Parathyroid adenoma (tissue), 2 donors: ENCODE results near the gene CEACAM21.

Source experiments
- H2AFZ ChIP-seq: fragments of 300-600 bp; sonication (generic); one replicate; pipeline ENCODE4 v1.7.0; 2017; ENCODE audit warnings: antibody characterized with exemption, mild to moderate bottlenecking
- H3K27ac ChIP-seq: fragments of 300-600 bp; sonication (generic); one replicate; pipeline ENCODE4 v1.7.0; 2017
- H3K27me3 ChIP-seq: fragments of 300-600 bp; sonication (generic); one replicate; pipeline ENCODE4 v1.7.0; 2017; ENCODE audit warnings: low read length; ENCODE audit not compliant: control insufficient read depth, insufficient read depth
- H3K36me3 ChIP-seq: fragments of 300-600 bp; sonication (generic); one replicate; pipeline ENCODE4 v1.7.0; 2017; ENCODE audit warnings: low read length; ENCODE audit not compliant: control insufficient read depth, insufficient read depth
- H3K4me1 ChIP-seq: fragments of 300-600 bp; sonication (generic); one replicate; pipeline ENCODE4 v1.7.0; 2017; ENCODE audit warnings: control low read depth
- H3K4me2 ChIP-seq: fragments of 300-600 bp; sonication (generic); one replicate; pipeline ENCODE4 v1.7.0; 2017; ENCODE audit warnings: low read length
- H3K4me3 ChIP-seq: fragments of 300-600 bp; sonication (generic); one replicate; pipeline ENCODE4 v1.7.0; 2017; ENCODE audit warnings: low read depth, low read length
- H3K79me2 ChIP-seq: fragments of 300-600 bp; sonication (generic); one replicate; pipeline ENCODE4 v1.7.0; 2017; ENCODE audit warnings: control low read depth
- H3K9ac ChIP-seq: fragments of 300-600 bp; sonication (generic); one replicate; pipeline ENCODE4 v1.7.0; 2017; ENCODE audit warnings: mild to moderate bottlenecking
- H3K9me3 ChIP-seq: fragments of 300-600 bp; sonication (generic); one replicate; pipeline ENCODE4 v1.7.0; 2017; ENCODE audit warnings: low read length; ENCODE audit not compliant: control insufficient read depth
- TF ChIP-seq, protein P1 (sequence below): fragments of 300-600 bp; sonication (generic); IDR thresholded peaks from one replicate; pipeline ENCODE4 v1.7.0; 2017; ENCODE audit warnings: antibody characterized with exemption, mild to moderate bottlenecking
- donor health status: primary hyperparathyroidism.

Gene CEACAM21

DNA sequence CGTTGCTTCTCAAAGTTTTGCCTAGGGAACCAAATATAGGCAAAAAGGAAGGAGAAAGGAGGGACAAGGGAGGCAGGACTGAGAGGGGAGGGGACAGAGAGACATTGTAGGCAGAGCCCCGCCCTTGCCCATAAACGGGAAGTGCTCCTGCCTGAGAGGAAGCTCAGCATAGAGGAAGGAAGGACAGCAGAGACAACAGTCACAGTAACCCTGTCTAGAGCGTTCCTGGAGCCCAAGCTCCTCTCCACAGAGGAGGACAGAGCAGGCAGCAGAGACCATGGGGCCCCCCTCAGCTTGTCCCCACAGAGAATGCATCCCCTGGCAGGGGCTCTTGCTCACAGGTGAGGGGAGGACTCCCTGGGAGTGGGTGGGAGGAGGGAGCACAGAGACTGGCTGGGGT lies at the start of gene CEACAM21:
Gene CEACAM21 (plus strand): TSS at position 169 of the 400 bp plus-strand sequence. CDS start 109 bp downstream, at position 278.
- Histone ChIP-seq H3K36me3 (no peaks in the 10 kb centered on the region), H3K27ac (peak within 1 kb of the TSS; percentile 34), H3K4me2 (peak within 1 kb of the TSS; percentile 17), H3K9ac (no peak within 1 kb of the TSS), H3K27me3 (no peaks in the 10 kb centered on the region), H3K79me2 (no peaks in the 10 kb centered on the region), H3K4me1 (peaks cover 14% of the 10 kb centered on the region), H3K4me3 (no peak within 1 kb of the TSS), H3K9me3 (no peaks in the 10 kb centered on the region), H2AFZ (peak within 1 kb of the TSS; percentile 66)
- TF ChIP-seq, protein P1, sequence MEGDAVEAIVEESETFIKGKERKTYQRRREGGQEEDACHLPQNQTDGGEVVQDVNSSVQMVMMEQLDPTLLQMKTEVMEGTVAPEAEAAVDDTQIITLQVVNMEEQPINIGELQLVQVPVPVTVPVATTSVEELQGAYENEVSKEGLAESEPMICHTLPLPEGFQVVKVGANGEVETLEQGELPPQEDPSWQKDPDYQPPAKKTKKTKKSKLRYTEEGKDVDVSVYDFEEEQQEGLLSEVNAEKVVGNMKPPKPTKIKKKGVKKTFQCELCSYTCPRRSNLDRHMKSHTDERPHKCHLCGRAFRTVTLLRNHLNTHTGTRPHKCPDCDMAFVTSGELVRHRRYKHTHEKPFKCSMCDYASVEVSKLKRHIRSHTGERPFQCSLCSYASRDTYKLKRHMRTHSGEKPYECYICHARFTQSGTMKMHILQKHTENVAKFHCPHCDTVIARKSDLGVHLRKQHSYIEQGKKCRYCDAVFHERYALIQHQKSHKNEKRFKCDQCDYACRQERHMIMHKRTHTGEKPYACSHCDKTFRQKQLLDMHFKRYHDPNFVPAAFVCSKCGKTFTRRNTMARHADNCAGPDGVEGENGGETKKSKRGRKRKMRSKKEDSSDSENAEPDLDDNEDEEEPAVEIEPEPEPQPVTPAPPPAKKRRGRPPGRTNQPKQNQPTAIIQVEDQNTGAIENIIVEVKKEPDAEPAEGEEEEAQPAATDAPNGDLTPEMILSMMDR = no peak

GRCh38 chr19:41527089-41527488 lies 48.9 kb upstream of the CEACAM21 start:
- Histone ChIP-seq H2AFZ (no peak overlapping the region), H3K9ac (no peak overlapping the region), H3K79me2 (no peaks in the 10 kb centered on the region), H3K4me2 (no peak overlapping the region), H3K4me3 (no peak overlapping the region), H3K27ac (no peak overlapping the region), H3K36me3 (no peaks in the 10 kb centered on the region), H3K4me1 (no peaks in the 10 kb centered on the region), H3K27me3 (no peaks in the 10 kb centered on the region), H3K9me3 (no peaks in the 10 kb centered on the region)
- TF ChIP-seq, protein P1 = no peak

- Histone ChIP-seq H3K9ac (no peak overlapping the region), H3K4me3 (no peak overlapping the region), H2AFZ (no peak overlapping the region), H3K4me2 (no peak overlapping the region), H3K27me3 (no peaks in the 10 kb centered on the region), H3K9me3 (no peaks in the 10 kb centered on the region), H3K79me2 (no peaks in the 10 kb centered on the region), H3K4me1 (no peaks in the 10 kb centered on the region), H3K36me3 (no peaks in the 10 kb centered on the region), H3K27ac (no peak overlapping the region)
- TF ChIP-seq, protein P1 = no peak
Observed at GRCh38 chr19:41528106-41528505, 47.9 kb upstream of the CEACAM21 start.

GRCh38 chr19:41529484-41530183 lies 46.3 kb upstream of the CEACAM21 start:
- TF ChIP-seq, protein P1 = no peak
- H3K79me2 ChIP-seq = no peaks in the 10 kb centered on the region
- H3K27me3 ChIP-seq = no peaks in the 10 kb centered on the region
- H3K4me2 ChIP-seq = no peak overlapping the region
- H3K9me3 ChIP-seq = no peaks in the 10 kb centered on the region
- no peaks in the 10 kb centered on the region for H3K4me1 ChIP-seq
- no peak overlapping the region for H2AFZ ChIP-seq
- H3K4me3 ChIP-seq = no peak overlapping the region
- H3K9ac ChIP-seq = no peak overlapping the region
- no peaks in the 10 kb centered on the region for H3K36me3 ChIP-seq
- H3K27ac ChIP-seq = no peak overlapping the region

DNA sequence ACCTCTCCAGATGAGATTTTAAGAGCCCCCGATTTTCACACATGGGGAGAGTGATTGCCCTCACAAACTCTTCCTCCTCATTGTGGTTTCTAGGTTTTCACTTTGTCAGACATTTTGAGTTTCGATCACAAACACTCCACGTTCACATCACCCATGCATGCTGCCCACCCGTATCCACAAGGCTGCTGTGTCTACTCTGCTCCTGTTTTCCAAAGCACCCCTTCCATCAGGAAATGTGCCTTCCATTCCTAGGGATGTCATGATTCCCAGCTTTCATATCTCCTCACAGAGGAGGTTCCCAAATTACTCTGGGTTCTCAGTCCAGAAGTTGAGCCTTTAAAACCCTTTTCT lies 45.8 kb upstream of the CEACAM21 start:
- no peak overlapping the region for H2AFZ ChIP-seq
- H3K4me3 ChIP-seq = no peak overlapping the region

More for the DNA sequence above, 45.8 kb upstream of the CEACAM21 start:
- peak overlapping the region; percentile 76 for H3K27ac ChIP-seq
- no peak overlapping the region for H3K4me2 ChIP-seq
- H3K9ac ChIP-seq = no peak overlapping the region
- no peaks in the 10 kb centered on the region for H3K4me1 ChIP-seq
- no peaks in the 10 kb centered on the region for H3K36me3 ChIP-seq
- H3K27me3 ChIP-seq = no peaks in the 10 kb centered on the region
- TF ChIP-seq, protein P1 = no peak
- H3K9me3 ChIP-seq = no peaks in the 10 kb centered on the region
- H3K79me2 ChIP-seq = no peaks in the 10 kb centered on the region
